Gastrocnemius medialis (tissue), 4 donors: Measurements from ENCODE around the gene GSTM3. TPM values are rescaled to one million over a fixed set of nuclear protein-coding genes. Genes with fewer than 3 reads are reported as not detected.

Experiments
- ATAC-seq, 2 donors: fragments of 150-250 bp; one replicate each; pipeline ENCODE4 v1.9.1; 2016
- DNase-seq, 2 donors: peaks; one replicate each; pipeline ENCODE4 v3.0.0-alpha.2; 2019
- H3K27ac ChIP-seq, 4 donors: fragments of 200-600 bp; sonication (generic); 1 replicate in 1 of 4; 2 replicates in 3 of 4; pipeline ENCODE4 v1.5.1; 2016 to 2018; ENCODE audit warnings: mild to moderate bottlenecking in 2 of 4, moderate library complexity in 1 of 4
- H3K27me3 ChIP-seq, 3 donors: fragments of 200-600 bp; sonication (generic) in 2 of 3; 1 replicate in 1 of 3; 2 replicates in 2 of 3; pipeline versions ENCODE4 v1.5.1 to v1.6.0; 2016 to 2019; ENCODE audit warnings: mild to moderate bottlenecking in 1 of 3, moderate library complexity in 1 of 3
- H3K36me3 ChIP-seq, 2 donors: fragments of 200-600 bp; sonication (generic) in 1 of 2; one replicate each; pipeline ENCODE4 v1.5.1; 2017 to 2018
- H3K4me1 ChIP-seq, 2 donors: fragments of 200-600 bp; sonication (generic) in 1 of 2; one replicate each; pipeline ENCODE4 v1.5.1; 2016 to 2017; ENCODE audit warnings: mild to moderate bottlenecking in 2 of 2
- H3K4me3 ChIP-seq, 4 donors: fragments of 200-600 bp; sonication (generic) in 3 of 4; 1 replicate in 1 of 4; 2 replicates in 3 of 4; pipeline ENCODE4 v1.5.1; 2016 to 2019; ENCODE audit warnings: mild to moderate bottlenecking in 2 of 4
- H3K9me3 ChIP-seq, 3 donors: fragments of 200-600 bp; sonication (generic) in 2 of 3; 1 replicate in 1 of 3; 2 replicates in 2 of 3; pipeline ENCODE4 v1.5.1; 2016 to 2019
- CTCF ChIP-seq, 5 experiments: fragments of 450-650 bp in 3 of 5; fragments of 200-600 bp in 2 of 5; sonication (generic) in 2 of 5; IDR thresholded peaks in 4 of 5; conservative IDR thresholded peaks in 1 of 5; 1 replicate in 4 of 5; 2 replicates in 1 of 5; pipeline ENCODE4 v1.5.1; 2016 to 2019; ENCODE audit warnings: antibody characterized with exemption in 5 of 5, mild to moderate bottlenecking in 3 of 5, moderate library complexity in 3 of 5
- POLR2A ChIP-seq, 2 donors: fragments of 450-650 bp; IDR thresholded peaks; one replicate each; pipeline ENCODE4 v1.6.1; 2017; ENCODE audit warnings: antibody characterized with exemption in 2 of 2, mild to moderate bottlenecking in 2 of 2, moderate library complexity in 2 of 2
- in situ Hi-C, 4 donors: fragments of 200-750 bp; cut with MboI; loops; one replicate each; pipeline versions ENCODE4 v1.15.0 to v1.8.0; 2017; ENCODE audit warnings: low sequenced_read_pairs in 4 of 4
- intact Hi-C: fragments of 100-400 bp; cut with DNase I; formaldehyde crosslinking; loops from one replicate; pipeline ENCODE4 v1.15.1; 2023; ENCODE audit warnings: low total_unique reads
- total RNA-seq, 4 donors: library from RNA; depleted of rRNA; stranded (reverse); fragments of >200 nt; gene quantifications; one replicate each; pipeline versions ENCODE4 v1.1.0 to v1.2.3, GENCODE V29; 2016

GSTM3 gene
- total RNA-seq, 4 donors from 2014 or later: 54.2 to 85.6 (median 71.8) TPM

- Histone ChIP-seq H3K4me3 (no peak overlapping the region), H3K4me1 (peaks cover 0 to 3% of the 10 kb centered on the region in 2 donors), H3K36me3 (no peaks in the 10 kb centered on the region), H3K9me3 (no peaks in the 10 kb centered on the region), H3K27ac (peak overlapping the region in 1 of 4 donors; percentile 8), H3K27me3 (no peaks in the 10 kb centered on the region)
- no peak for TF ChIP-seq CTCF (IDR thresholded peaks at IDR 0.05 in 4 of 5, conservative IDR thresholded peaks at IDR 0.05 in 1 of 5)
- no peak for TF ChIP-seq POLR2A (IDR thresholded peaks at IDR 0.05)
- intact Hi-C loops: loop anchor here (1.0 to 5.0 kb wide), 3 partner anchors 55 to 226 kb away; no protein-coding TSS in a partner anchor
- in situ Hi-C loops: loop anchor here (5.0 to 10.0 kb wide), 4 partner anchors 130 to 228 kb away; partner anchors contain the start of gene GNAI3 (in 4 of the 4)
- DNase-seq (peak in 1 of 2 donors; percentile 11), ATAC-seq (no peak)
These were observed 31.9 kb upstream of the GSTM3 start for GRCh38 chr1:109772658-109773202.

- H3K4me1 ChIP-seq: peaks cover 0 to 3% of the 10 kb centered on the region in 2 donors
- TF ChIP-seq POLR2A (IDR thresholded peaks at IDR 0.05) (no peak), CTCF (IDR thresholded peaks at IDR 0.05 in 4 of 5, conservative IDR thresholded peaks at IDR 0.05 in 1 of 5) (no peak)
- intact Hi-C loops (loop anchor here (5.0 kb wide), 1 partner anchor 55 kb away; no protein-coding TSS in a partner anchor), in situ Hi-C loops (loop anchor here (5.0 to 10.0 kb wide), 4 partner anchors 130 to 227 kb away; partner anchors contain the start of gene GNAI3 (in 4 of the 4))
- no peaks in the 10 kb centered on the region for H3K9me3 ChIP-seq
- H3K36me3 ChIP-seq: no peaks in the 10 kb centered on the region
- H3K27ac ChIP-seq: no peak overlapping the region
- no peaks in the 10 kb centered on the region for H3K27me3 ChIP-seq
- DNase-seq (peak in 1 of 2 donors; percentile 11), ATAC-seq (no peak)
- H3K4me3 ChIP-seq: no peak overlapping the region
These were observed 31.1 kb upstream of the GSTM3 start for GRCh38 chr1:109771712-109772657.

GRCh38 chr1:109770331-109771095 lies 29.7 kb upstream of the GSTM3 start:
- Histone ChIP-seq H3K4me3 (no peak overlapping the region), H3K27me3 (no peaks in the 10 kb centered on the region), H3K9me3 (no peaks in the 10 kb centered on the region), H3K27ac (no peak overlapping the region), H3K36me3 (no peaks in the 10 kb centered on the region), H3K4me1 (peaks cover 0 to 3% of the 10 kb centered on the region in 2 donors)
- ATAC-seq: no peak
- DNase-seq: peak in 1 of 2 donors; percentile 6
- in situ Hi-C loops: loop anchor here (5.0 to 10.0 kb wide), 4 partner anchors 128 to 226 kb away; partner anchors contain the start of gene GNAI3 (in 4 of the 4)
- intact Hi-C loops: loop anchor here (5.0 kb wide), 1 partner anchor 53 kb away; no protein-coding TSS in a partner anchor
- TF ChIP-seq CTCF (IDR thresholded peaks at IDR 0.05 in 4 of 5, conservative IDR thresholded peaks at IDR 0.05 in 1 of 5): no peak
- no peak for TF ChIP-seq POLR2A (IDR thresholded peaks at IDR 0.05)

- DNase-seq: peak in 1 of 2 donors; percentile 6
- ATAC-seq: no peak
- no peaks in the 10 kb centered on the region for H3K9me3 ChIP-seq
- H3K4me3 ChIP-seq: no peak overlapping the region
- H3K27me3 ChIP-seq: no peaks in the 10 kb centered on the region
- intact Hi-C loops (loop anchor here (5.0 kb wide), 1 partner anchor 52 kb away; no protein-coding TSS in a partner anchor), in situ Hi-C loops (loop anchor here (5.0 to 10.0 kb wide), 4 partner anchors 127 to 225 kb away; partner anchors contain the start of gene GNAI3 (in 4 of the 4))
- TF ChIP-seq POLR2A (IDR thresholded peaks at IDR 0.05): no peak
- TF ChIP-seq CTCF (IDR thresholded peaks at IDR 0.05 in 4 of 5, conservative IDR thresholded peaks at IDR 0.05 in 1 of 5): no peak
- H3K4me1 ChIP-seq: peaks cover 0 to 3% of the 10 kb centered on the region in 2 donors
- H3K36me3 ChIP-seq: no peaks in the 10 kb centered on the region
- H3K27ac ChIP-seq: no peak overlapping the region
These were observed 28.7 kb upstream of the GSTM3 start for GRCh38 chr1:109769330-109770078.
